SK-N-SH (cell line): ENCODE measurements around the gene PPP1R14D. TPM values are rescaled to one million over a fixed set of nuclear protein-coding genes. Genes with fewer than 3 reads are reported as not detected.

Source experiments
- CTCF ChIA-PET: fragments of 300-600, 350-600 bp; formaldehyde crosslinking; extraction: SDS; loops from one replicate; lab custom pipeline; 2021; lab: Yijun Ruan, JAX
- POLR2A ChIA-PET: fragments of 350-600 bp; sonication (Branson Sonifier 250); formaldehyde crosslinking; extraction: SDS; loops from one replicate; lab custom pipeline; 2020; ENCODE audit warnings: antibody characterized with exemption, inconsistent platforms; lab: Yijun Ruan, JAX
- DNase-seq: peaks from one replicate; pipeline ENCODE4 v3.0.0; 2012
- H2AFZ ChIP-seq: fragments of 200-600 bp; sonication (generic); 2 replicates; pipeline ENCODE4 v1.8.1; 2016; ENCODE audit warnings: antibody characterized with exemption, mild to moderate bottlenecking, low read depth
- H3F3A ChIP-seq: fragments of 200-600 bp; sonication (generic); replicated peaks from 2 replicates; pipeline ENCODE3; 2016; ENCODE audit warnings: antibody characterized with exemption, mild to moderate bottlenecking; ENCODE audit not compliant: insufficient read depth
- H3K27ac ChIP-seq, 2 experiments: fragments of 200-500 bp in 1 of 2; fragments of 200-600 bp in 1 of 2; sonication (Bioruptor generic) in 1 of 2; sonication (generic), shearing (Covaris generic) in 1 of 2; 2 replicates each; pipeline versions ENCODE4 v1.5.1 to v1.6.1; 2014 to 2016; ENCODE audit warnings: low read depth in 2 of 2, inconsistent platforms in 1 of 2, low read length in 1 of 2, mild to moderate bottlenecking in 1 of 2, mixed read lengths in 1 of 2
- H3K27me3 ChIP-seq: fragments of 200-600 bp; sonication (generic), shearing (Covaris generic); 2 replicates; pipeline ENCODE4 v1.6.1; 2016; ENCODE audit warnings: mixed run types; ENCODE audit not compliant: insufficient read depth
- H3K36me3 ChIP-seq, 2 experiments: fragments of 200-500 bp in 1 of 2; fragments of 200-600 bp in 1 of 2; sonication (Bioruptor generic) in 1 of 2; sonication (generic) in 1 of 2; replicated peaks in 1 of 2; 2 replicates each; pipeline versions ENCODE3 to v1.5.1; 2014 to 2016; ENCODE audit warnings: low read length in 1 of 2, mild to moderate bottlenecking in 1 of 2; ENCODE audit not compliant: insufficient read depth in 2 of 2, control insufficient read depth in 1 of 2
- H3K4me1 ChIP-seq, 2 experiments: fragments of 200-500 bp in 1 of 2; fragments of 200-600 bp in 1 of 2; sonication (Bioruptor generic) in 1 of 2; sonication (generic), shearing (Covaris generic) in 1 of 2; 2 replicates each; pipeline versions ENCODE4 v1.5.1 to v1.6.1; 2014 to 2016; ENCODE audit warnings: low read depth in 1 of 2, low read length in 1 of 2, mixed run types in 1 of 2; ENCODE audit not compliant: insufficient read depth in 2 of 2, control insufficient read depth in 1 of 2
- H3K4me2 ChIP-seq: fragments of 200-600 bp; sonication (generic), shearing (Covaris generic); 2 replicates; pipeline ENCODE4 v1.6.1; 2017; ENCODE audit warnings: mixed run types
- H3K4me3 ChIP-seq, 2 experiments: fragments of 200-500 bp in 1 of 2; fragments of 200-600 bp in 1 of 2; sonication (Bioruptor generic) in 1 of 2; sonication (generic), shearing (Covaris generic) in 1 of 2; 2 replicates each; pipeline versions ENCODE4 v1.5.1 to v1.8.1; 2014 to 2016; ENCODE audit warnings: low read depth in 2 of 2, inconsistent platforms in 1 of 2, low read length in 1 of 2, mild to moderate bottlenecking in 1 of 2, mixed read lengths in 1 of 2, moderate library complexity in 1 of 2
- H3K79me2 ChIP-seq: fragments of 200-600 bp; sonication (generic); 2 replicates; pipeline ENCODE4 v1.8.1; 2017; ENCODE audit warnings: mild to moderate bottlenecking; ENCODE audit not compliant: insufficient read depth
- H3K9ac ChIP-seq: fragments of 200-600 bp; sonication (generic); 2 replicates; pipeline ENCODE4 v1.6.1; 2017; ENCODE audit warnings: mixed run types
- H3K9me2 ChIP-seq: fragments of 200-600 bp; sonication (generic); 2 replicates; pipeline ENCODE4 v1.6.1; 2017; ENCODE audit warnings: mixed run types
- H3K9me3 ChIP-seq: fragments of 200-600 bp; sonication (generic); 2 replicates; pipeline ENCODE4 v1.6.1; 2017; ENCODE audit warnings: mixed run types, mild to moderate bottlenecking, moderate library complexity
- H4K20me1 ChIP-seq: fragments of 200-600 bp; sonication (generic); 2 replicates; pipeline ENCODE4 v1.6.1; 2017; ENCODE audit warnings: mild to moderate bottlenecking, mixed run types; ENCODE audit not compliant: insufficient read depth
- EP300 ChIP-seq, 2 experiments: IDR thresholded peaks; 2 replicates each; pipeline versions ENCODE4 v1.4.0 to v1.6.1; 2012; ENCODE audit warnings: borderline replicate concordance in 1 of 2, low read depth in 1 of 2, low read length in 1 of 2
- EZH2phosphoT487 ChIP-seq: fragments of 200-600 bp; sonication (generic); IDR thresholded peaks from 2 replicates; pipeline ENCODE4 v1.6.1; 2017; ENCODE audit warnings: low read depth, mixed run types, mild to moderate bottlenecking, antibody characterized with exemption, moderate library complexity, borderline replicate concordance
- FOSL2 ChIP-seq: IDR thresholded peaks from 2 replicates; pipeline ENCODE4 v1.4.0; 2012; ENCODE audit warnings: low read depth, mild to moderate bottlenecking, moderate library complexity, borderline replicate concordance
- FOXJ3 ChIP-seq: sonication (generic); formaldehyde crosslinking; IDR thresholded peaks from 2 replicates; pipeline ENCODE4 v1.5.1; 2020; ENCODE audit warnings: mild to moderate bottlenecking, missing genetic modification reagents
- GATA2 ChIP-seq: sonication (generic); formaldehyde crosslinking; IDR thresholded peaks from 2 replicates; pipeline ENCODE4 v1.5.0; 2020; ENCODE audit warnings: mild to moderate bottlenecking, missing genetic modification reagents
- MAX ChIP-seq: IDR thresholded peaks from 2 replicates; pipeline ENCODE4 v1.4.0; 2012; ENCODE audit warnings: low read depth
- MEF2A ChIP-seq: IDR thresholded peaks from 2 replicates; pipeline ENCODE4 v1.4.0; 2012; ENCODE audit warnings: low read depth, borderline replicate concordance
- PBX3 ChIP-seq: IDR thresholded peaks from 2 replicates; pipeline ENCODE4; 2012
- RXRA ChIP-seq: IDR thresholded peaks from 2 replicates; pipeline ENCODE4 v1.4.0; 2012; ENCODE audit warnings: low read depth, mild to moderate bottlenecking, borderline replicate concordance
- TEAD4 ChIP-seq: IDR thresholded peaks from 2 replicates; pipeline ENCODE4 v1.4.0; 2012; ENCODE audit warnings: mild to moderate bottlenecking, borderline replicate concordance; ENCODE audit not compliant: insufficient read depth
- WGBS: methylation state at CpG from one replicate; pipeline ENCODE4 v1.1.6; 2017; ENCODE audit warnings: low lambda C conversion rate; 5-methylcytosine and 5-hydroxymethylcytosine counted together
- polyA plus RNA-seq, 3 experiments: library from polyadenylated mRNA; depleted of rRNA; stranded (reverse); fragments of >200 nt; gene quantifications; 2 replicates each; pipeline ENCODE4 v1.2.3, GENCODE V29; 2012
- TF ChIP-seq, protein P1 (sequence below): fragments of 200-600 bp; sonication (generic); IDR thresholded peaks from 2 replicates; pipeline ENCODE4 v1.6.1; 2017; ENCODE audit warnings: antibody characterized with exemption, mild to moderate bottlenecking, moderate library complexity
- TF ChIP-seq, protein P2 (sequence below): IDR thresholded peaks from 2 replicates; pipeline ENCODE4 v1.6.1; 2012; ENCODE audit warnings: mild to moderate bottlenecking, low read depth, low read length, moderate library complexity

The PPP1R14D gene
- polyA plus RNA-seq, 1 of the 3 experiments (the other 2 are of a cell fraction), result not detected

GRCh38 chr15:40821195-40821594 lies 7.3 kb downstream of the PPP1R14D start:
- no peaks in the 10 kb centered on the region; a peak in 1 of 4 replicates for H3K4me1 ChIP-seq
- 72% methylated on average over 2 of the region's 2 CpGs for WGBS
- H3K9me2 ChIP-seq, result no peaks in the 10 kb centered on the region
- no peak overlapping the region for H2AFZ ChIP-seq
- no peak for TF ChIP-seq EP300 (IDR thresholded peaks at IDR 0.05; ENCODE audit: borderline replicate concordance in 1 of 2, low read depth in 1 of 2, low read length in 1 of 2)
- TF ChIP-seq TEAD4, result no peak
- H4K20me1 ChIP-seq, result no peaks in the 10 kb centered on the region
- POLR2A ChIA-PET, result no interaction called here
- H3K9ac ChIP-seq, result no peak overlapping the region
- no peak overlapping the region for H3K4me2 ChIP-seq
- H3K79me2 ChIP-seq, result no peaks in the 10 kb centered on the region
- H3K27ac ChIP-seq, result no peak overlapping the region
- no peaks in the 10 kb centered on the region for H3F3A ChIP-seq
- CTCF ChIA-PET, result no interaction called here
- H3K27me3 ChIP-seq, result no peaks in the 10 kb centered on the region
- no peaks in the 10 kb centered on the region for H3K9me3 ChIP-seq
- no peaks in the 10 kb centered on the region for H3K36me3 ChIP-seq
- no peak for DNase-seq
- H3K4me3 ChIP-seq, result no peak overlapping the region

DNA sequence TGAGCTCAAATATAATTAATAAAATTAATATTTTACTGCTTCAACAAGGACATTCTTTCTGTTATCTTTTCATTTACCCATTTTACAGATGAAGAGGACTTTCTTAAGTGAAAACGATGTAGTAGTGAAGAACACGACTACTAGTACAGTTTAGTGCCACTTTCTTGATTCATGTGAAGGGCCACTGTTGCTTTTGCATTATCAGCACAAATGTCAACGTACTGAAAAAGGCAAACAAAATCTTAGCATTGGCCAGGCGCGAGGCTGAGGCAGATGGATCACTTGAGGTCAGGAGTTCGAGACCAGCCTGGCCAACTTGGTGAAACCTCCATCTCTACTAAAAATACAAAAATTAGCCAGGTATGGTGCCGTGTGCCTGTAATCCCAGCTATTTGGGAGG lies 9.5 kb downstream of the PPP1R14D start:
- 48% methylated on average over 7 of the region's 7 CpGs for WGBS
- POLR2A ChIA-PET, result no interaction called here
- H3K4me3 ChIP-seq, result no peak overlapping the region

More for the DNA sequence above, 9.5 kb downstream of the PPP1R14D start:
- TF ChIP-seq MEF2A, result no peak
- TF ChIP-seq, protein P1, sequence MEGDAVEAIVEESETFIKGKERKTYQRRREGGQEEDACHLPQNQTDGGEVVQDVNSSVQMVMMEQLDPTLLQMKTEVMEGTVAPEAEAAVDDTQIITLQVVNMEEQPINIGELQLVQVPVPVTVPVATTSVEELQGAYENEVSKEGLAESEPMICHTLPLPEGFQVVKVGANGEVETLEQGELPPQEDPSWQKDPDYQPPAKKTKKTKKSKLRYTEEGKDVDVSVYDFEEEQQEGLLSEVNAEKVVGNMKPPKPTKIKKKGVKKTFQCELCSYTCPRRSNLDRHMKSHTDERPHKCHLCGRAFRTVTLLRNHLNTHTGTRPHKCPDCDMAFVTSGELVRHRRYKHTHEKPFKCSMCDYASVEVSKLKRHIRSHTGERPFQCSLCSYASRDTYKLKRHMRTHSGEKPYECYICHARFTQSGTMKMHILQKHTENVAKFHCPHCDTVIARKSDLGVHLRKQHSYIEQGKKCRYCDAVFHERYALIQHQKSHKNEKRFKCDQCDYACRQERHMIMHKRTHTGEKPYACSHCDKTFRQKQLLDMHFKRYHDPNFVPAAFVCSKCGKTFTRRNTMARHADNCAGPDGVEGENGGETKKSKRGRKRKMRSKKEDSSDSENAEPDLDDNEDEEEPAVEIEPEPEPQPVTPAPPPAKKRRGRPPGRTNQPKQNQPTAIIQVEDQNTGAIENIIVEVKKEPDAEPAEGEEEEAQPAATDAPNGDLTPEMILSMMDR, result no peak
- TF ChIP-seq RXRA, result no peak
- TF ChIP-seq EZH2phosphoT487, result no peak
- TF ChIP-seq, protein P2, sequence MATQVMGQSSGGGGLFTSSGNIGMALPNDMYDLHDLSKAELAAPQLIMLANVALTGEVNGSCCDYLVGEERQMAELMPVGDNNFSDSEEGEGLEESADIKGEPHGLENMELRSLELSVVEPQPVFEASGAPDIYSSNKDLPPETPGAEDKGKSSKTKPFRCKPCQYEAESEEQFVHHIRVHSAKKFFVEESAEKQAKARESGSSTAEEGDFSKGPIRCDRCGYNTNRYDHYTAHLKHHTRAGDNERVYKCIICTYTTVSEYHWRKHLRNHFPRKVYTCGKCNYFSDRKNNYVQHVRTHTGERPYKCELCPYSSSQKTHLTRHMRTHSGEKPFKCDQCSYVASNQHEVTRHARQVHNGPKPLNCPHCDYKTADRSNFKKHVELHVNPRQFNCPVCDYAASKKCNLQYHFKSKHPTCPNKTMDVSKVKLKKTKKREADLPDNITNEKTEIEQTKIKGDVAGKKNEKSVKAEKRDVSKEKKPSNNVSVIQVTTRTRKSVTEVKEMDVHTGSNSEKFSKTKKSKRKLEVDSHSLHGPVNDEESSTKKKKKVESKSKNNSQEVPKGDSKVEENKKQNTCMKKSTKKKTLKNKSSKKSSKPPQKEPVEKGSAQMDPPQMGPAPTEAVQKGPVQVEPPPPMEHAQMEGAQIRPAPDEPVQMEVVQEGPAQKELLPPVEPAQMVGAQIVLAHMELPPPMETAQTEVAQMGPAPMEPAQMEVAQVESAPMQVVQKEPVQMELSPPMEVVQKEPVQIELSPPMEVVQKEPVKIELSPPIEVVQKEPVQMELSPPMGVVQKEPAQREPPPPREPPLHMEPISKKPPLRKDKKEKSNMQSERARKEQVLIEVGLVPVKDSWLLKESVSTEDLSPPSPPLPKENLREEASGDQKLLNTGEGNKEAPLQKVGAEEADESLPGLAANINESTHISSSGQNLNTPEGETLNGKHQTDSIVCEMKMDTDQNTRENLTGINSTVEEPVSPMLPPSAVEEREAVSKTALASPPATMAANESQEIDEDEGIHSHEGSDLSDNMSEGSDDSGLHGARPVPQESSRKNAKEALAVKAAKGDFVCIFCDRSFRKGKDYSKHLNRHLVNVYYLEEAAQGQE, result no peak
- no peak for TF ChIP-seq PBX3
- no peak for TF ChIP-seq FOXJ3 (CRISPR knock-in tag)
- TF ChIP-seq GATA2 (CRISPR knock-in tag), result no peak
- no peak for TF ChIP-seq MAX
- TF ChIP-seq FOSL2, result no peak
- Histone ChIP-seq H3K4me1 (peaks cover 0 to 5% of the 10 kb centered on the region in 2 experiments; a peak in 1 of 4 replicates), H3K9me3 (no peaks in the 10 kb centered on the region), H3K79me2 (no peaks in the 10 kb centered on the region), H3K27ac (no peak overlapping the region), H2AFZ (no peak overlapping the region), H3F3A (no peaks in the 10 kb centered on the region), H3K4me2 (no peak overlapping the region), H4K20me1 (no peaks in the 10 kb centered on the region), H3K9ac (no peak overlapping the region), H3K36me3 (peaks cover 0 to 3% of the 10 kb centered on the region in 2 experiments), H3K9me2 (no peaks in the 10 kb centered on the region), H3K27me3 (no peaks in the 10 kb centered on the region)
- no peak for DNase-seq
- CTCF ChIA-PET, result interaction anchor here (0.9 to 1.9 kb wide), 2 partner anchors 36 to 40 kb away, joined by 3 to 6 read pairs; no protein-coding TSS in a partner anchor
